ENCODE data around the gene PICALM.
"Not testable (repeated sequence)": the region's sequence is repeated elsewhere in the genome, so short reads cannot be mapped to it uniquely, and the experiment has no call there.

GRCh38 chr11:86105601-86106000, 36.7 kb upstream of the PICALM start:
- TF ChIP-seq, protein P1, sequence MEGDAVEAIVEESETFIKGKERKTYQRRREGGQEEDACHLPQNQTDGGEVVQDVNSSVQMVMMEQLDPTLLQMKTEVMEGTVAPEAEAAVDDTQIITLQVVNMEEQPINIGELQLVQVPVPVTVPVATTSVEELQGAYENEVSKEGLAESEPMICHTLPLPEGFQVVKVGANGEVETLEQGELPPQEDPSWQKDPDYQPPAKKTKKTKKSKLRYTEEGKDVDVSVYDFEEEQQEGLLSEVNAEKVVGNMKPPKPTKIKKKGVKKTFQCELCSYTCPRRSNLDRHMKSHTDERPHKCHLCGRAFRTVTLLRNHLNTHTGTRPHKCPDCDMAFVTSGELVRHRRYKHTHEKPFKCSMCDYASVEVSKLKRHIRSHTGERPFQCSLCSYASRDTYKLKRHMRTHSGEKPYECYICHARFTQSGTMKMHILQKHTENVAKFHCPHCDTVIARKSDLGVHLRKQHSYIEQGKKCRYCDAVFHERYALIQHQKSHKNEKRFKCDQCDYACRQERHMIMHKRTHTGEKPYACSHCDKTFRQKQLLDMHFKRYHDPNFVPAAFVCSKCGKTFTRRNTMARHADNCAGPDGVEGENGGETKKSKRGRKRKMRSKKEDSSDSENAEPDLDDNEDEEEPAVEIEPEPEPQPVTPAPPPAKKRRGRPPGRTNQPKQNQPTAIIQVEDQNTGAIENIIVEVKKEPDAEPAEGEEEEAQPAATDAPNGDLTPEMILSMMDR (IDR thresholded peaks at IDR 0.05): not testable (repeated sequence)
- not testable (repeated sequence) for TF ChIP-seq POLR2A, EP300 (IDR thresholded peaks at IDR 0.05)
